Astrocyte of the spinal cord (primary cell): Measurements from ENCODE around the gene PKD2L1.
"Not testable (repeated sequence)": the region's sequence is repeated elsewhere in the genome, so short reads cannot be mapped to it uniquely, and the experiment has no call there.

ENCODE experiments used
- DNase-seq: peaks from one replicate; pipeline ENCODE4 v3.0.0; 2011; ENCODE audit warnings: low read depth, low spot score
- H3K4me3 ChIP-seq: 2 replicates; pipeline ENCODE4 v1.5.1; 2011; ENCODE audit warnings: low read depth, mild to moderate bottlenecking, low read length, moderate library complexity
- in situ Hi-C: cut with HindIII; loops from 2 replicates; pipeline ENCODE4 v1.10.0; 2017; ENCODE audit warnings: low sequenced_read_pairs
- TF ChIP-seq, protein P1 (sequence below): IDR thresholded peaks from 2 replicates; pipeline ENCODE4 v1.5.1; 2012; ENCODE audit warnings: low read depth, mild to moderate bottlenecking, low read length, inconsistent platforms

Gene PKD2L1

DNA sequence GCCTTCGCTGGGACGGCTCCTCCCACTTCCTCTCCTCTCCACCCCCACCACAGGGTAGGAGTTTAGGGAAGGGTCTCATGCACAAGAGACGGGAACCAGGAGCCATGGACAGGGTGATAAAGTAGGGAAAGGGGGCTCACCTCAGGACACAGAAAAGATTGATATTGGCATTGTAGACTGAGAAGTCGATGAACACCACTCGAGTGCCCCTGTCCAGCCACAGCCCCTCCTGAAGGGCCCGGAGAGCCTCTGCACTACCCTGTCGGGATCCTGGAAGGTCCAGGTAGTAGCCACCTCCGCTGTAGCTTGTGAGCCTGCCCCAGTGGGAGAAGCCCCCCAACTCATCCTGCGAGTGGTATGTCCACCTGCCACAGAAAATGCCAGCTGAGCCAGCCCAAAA, 32.8 kb downstream of the PKD2L1 start:
- no peak overlapping the region for H3K4me3 ChIP-seq
- TF ChIP-seq, protein P1, sequence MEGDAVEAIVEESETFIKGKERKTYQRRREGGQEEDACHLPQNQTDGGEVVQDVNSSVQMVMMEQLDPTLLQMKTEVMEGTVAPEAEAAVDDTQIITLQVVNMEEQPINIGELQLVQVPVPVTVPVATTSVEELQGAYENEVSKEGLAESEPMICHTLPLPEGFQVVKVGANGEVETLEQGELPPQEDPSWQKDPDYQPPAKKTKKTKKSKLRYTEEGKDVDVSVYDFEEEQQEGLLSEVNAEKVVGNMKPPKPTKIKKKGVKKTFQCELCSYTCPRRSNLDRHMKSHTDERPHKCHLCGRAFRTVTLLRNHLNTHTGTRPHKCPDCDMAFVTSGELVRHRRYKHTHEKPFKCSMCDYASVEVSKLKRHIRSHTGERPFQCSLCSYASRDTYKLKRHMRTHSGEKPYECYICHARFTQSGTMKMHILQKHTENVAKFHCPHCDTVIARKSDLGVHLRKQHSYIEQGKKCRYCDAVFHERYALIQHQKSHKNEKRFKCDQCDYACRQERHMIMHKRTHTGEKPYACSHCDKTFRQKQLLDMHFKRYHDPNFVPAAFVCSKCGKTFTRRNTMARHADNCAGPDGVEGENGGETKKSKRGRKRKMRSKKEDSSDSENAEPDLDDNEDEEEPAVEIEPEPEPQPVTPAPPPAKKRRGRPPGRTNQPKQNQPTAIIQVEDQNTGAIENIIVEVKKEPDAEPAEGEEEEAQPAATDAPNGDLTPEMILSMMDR = no peak
- in situ Hi-C loops = no loop called here
- no peak for DNase-seq

DNA sequence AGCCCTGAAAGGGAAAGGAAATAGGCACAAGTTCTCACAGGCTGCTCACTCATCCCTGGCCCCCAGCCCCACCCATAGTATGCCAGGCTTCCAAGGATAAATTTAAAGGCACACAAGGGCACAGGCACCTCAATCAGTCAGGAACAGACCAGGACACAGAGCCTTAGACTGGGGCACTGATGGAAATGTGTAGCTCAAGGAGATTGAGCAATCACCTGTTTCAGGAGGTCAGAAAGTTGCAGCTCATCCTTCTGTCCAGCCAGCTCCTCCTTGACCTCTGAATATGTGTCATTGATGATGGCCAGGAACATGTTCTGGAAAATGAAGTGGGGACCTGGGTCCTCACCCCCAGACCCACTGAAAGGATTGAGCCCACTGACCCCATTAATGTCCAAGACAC, 37.0 kb downstream of the PKD2L1 start:
- TF ChIP-seq, protein P1 = no peak
- H3K4me3 ChIP-seq = no peak overlapping the region
- DNase-seq = no peak
- in situ Hi-C loops = no loop called here

DNA sequence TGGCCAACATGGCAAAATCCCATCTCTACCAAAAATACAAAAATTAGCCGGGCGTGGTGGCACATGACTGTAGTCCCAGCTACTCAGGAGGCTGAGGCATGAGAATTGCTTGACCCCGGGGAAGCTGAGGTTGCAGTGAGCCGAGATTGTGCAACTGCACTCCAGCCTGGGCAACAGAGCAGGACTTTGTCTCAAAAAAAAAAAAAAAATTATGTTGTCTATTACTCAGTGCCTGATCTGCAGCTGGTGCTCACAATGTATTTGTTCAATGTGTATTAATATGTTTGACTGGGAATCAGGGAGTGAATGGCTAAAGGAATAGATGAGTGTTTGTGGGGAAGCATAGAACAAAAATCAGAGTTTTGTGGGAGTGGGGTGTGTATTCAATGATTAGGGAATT, 37.7 kb downstream of the PKD2L1 start:
- H3K4me3 ChIP-seq, in situ Hi-C loops, DNase-seq: not testable (repeated sequence)

DNA sequence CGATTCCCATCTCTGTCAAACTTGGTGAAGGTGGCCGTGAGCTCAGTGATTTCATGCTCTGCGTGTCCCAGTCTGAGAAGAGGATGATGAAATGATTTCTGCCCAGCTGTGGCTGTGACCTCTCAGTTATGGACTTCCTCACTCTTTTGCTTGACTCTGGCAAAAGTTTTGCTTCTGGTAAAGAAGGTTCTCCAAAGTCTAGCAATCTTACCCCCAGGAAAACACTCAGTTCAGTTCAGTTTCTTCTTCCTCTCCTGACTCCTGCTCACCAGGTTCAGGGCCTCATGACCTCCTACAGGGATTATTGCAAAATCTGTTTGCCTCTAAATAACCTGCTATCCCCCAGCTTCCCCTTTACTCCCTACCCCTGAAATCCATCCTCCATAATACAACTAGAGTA, 38.7 kb downstream of the PKD2L1 start:
- DNase-seq = no peak
- no peak overlapping the region for H3K4me3 ChIP-seq
- in situ Hi-C loops = no loop called here
- TF ChIP-seq, protein P1 = no peak

DNA sequence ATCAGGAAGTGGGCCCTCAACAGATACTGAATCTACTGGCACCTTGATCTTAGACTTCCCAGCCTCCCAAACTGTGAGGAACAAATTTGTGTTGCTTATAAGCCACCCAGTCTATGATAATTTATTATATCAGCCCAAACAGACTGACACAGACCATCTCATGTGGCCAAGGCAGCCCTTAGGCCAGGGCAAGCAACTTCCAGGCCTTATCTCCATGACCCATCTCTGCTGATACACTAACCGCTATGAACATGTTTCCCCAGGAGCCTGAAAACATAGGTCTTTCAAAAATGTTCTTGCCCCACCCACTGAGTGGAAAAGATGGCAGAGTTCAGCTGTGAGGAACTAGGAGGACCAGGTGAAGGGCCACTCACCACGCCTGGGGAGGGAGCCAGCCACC, 40.4 kb downstream of the PKD2L1 start:
- no peak overlapping the region for H3K4me3 ChIP-seq
- TF ChIP-seq, protein P1 = no peak
- DNase-seq = no peak
- in situ Hi-C loops = no loop called here

DNA sequence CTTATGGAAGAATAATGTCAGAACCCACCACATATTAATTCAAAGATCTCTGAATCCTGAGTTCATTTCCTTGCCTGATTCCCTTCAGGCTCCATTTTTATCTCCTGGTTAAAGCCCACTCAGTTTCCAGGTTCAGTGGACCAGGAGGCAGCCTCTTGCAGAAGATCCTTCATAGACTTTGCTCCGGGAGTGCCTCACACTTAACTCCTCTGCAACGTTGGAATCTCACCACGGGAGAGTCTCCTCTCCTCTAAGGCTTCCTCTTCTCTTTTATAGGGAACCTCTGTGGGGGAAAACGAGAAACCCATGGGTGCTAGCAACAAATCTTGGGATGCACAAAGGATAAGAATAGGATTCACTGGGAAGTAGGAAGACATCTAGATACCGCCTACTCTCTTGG, 41.8 kb downstream of the PKD2L1 start:
- TF ChIP-seq, protein P1 = no peak
- in situ Hi-C loops = no loop called here
- H3K4me3 ChIP-seq = no peak overlapping the region
- no peak for DNase-seq

DNA sequence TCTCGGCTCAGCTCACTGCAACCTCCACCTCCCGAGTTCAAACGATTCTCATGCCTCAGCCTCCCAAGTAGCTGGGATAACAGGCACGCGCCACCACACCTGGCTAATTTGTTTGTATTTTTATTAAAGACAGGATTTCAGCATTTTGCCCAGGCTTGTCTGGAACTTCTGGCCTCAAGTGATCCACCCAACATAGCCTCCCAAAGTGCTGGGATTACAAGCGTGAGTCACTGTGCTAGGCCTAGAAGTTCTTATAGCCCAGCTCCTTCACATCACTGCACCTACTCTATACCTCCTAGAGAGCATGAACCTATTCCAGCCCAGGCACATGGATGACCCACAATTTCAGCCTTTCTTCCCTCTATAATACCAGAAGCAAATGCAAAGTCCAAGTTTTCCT, 42.3 kb downstream of the PKD2L1 start:
- in situ Hi-C loops = no loop called here
- no peak for DNase-seq
- TF ChIP-seq, protein P1 = no peak
- H3K4me3 ChIP-seq = no peak overlapping the region
